Liver (tissue), 3 donors: Measurements from ENCODE around the gene PDLIM5.

ENCODE experiments used
- CTCF ChIP-seq: fragments of 150-350 bp; IDR thresholded peaks from 2 replicates; pipeline ENCODE4 v1.5.1; 2017; ENCODE audit warnings: improper control_type of control experiment, low read depth, low read length; ENCODE audit not compliant: missing input control
- FOXA1 ChIP-seq: IDR thresholded peaks from 2 replicates; pipeline ENCODE4 v1.6.1; 2016; ENCODE audit warnings: antibody characterized with exemption
- GABPA ChIP-seq, 2 donors: IDR thresholded peaks in 1 of 2; conservative IDR thresholded peaks in 1 of 2; 2 replicates each; pipeline ENCODE4 v1.6.1; 2016; ENCODE audit warnings: antibody characterized with exemption in 2 of 2, mild to moderate bottlenecking in 1 of 2, moderate library complexity in 1 of 2
- HNF4A ChIP-seq, 2 donors: conservative IDR thresholded peaks; 2 replicates each; pipeline ENCODE4 v1.6.1; 2016; ENCODE audit warnings: antibody characterized with exemption in 2 of 2, mild to moderate bottlenecking in 2 of 2
- JUND ChIP-seq, 2 donors: IDR thresholded peaks; 2 replicates each; pipeline ENCODE4 v1.6.1; 2016; ENCODE audit warnings: antibody characterized with exemption in 2 of 2
- NR2F2 ChIP-seq: IDR thresholded peaks from 2 replicates; pipeline ENCODE4 v1.6.1; 2016; ENCODE audit warnings: antibody characterized with exemption
- RAD21 ChIP-seq, 2 donors: IDR thresholded peaks; 2 replicates each; pipeline ENCODE4 v1.6.1; 2016; ENCODE audit warnings: antibody characterized with exemption in 2 of 2, mild to moderate bottlenecking in 2 of 2
- YY1 ChIP-seq: IDR thresholded peaks from 2 replicates; pipeline ENCODE4 v1.6.1; 2016; ENCODE audit warnings: antibody characterized with exemption, mild to moderate bottlenecking
- TF ChIP-seq, protein P1 (sequence below): IDR thresholded peaks from 2 replicates; pipeline ENCODE4 v1.6.1; 2016; ENCODE audit warnings: antibody characterized with exemption
- TF ChIP-seq, protein P2 (sequence below): IDR thresholded peaks from 2 replicates; pipeline ENCODE4 v1.6.1; 2016; ENCODE audit warnings: antibody characterized with exemption, mild to moderate bottlenecking
- donor health status: healthy.
- donor health status: healthy.

- peak in 1 of 2 donors; percentile 38 for TF ChIP-seq RAD21 (IDR thresholded peaks at IDR 0.05)
- no peak for TF ChIP-seq CTCF
- TF ChIP-seq, protein P1, sequence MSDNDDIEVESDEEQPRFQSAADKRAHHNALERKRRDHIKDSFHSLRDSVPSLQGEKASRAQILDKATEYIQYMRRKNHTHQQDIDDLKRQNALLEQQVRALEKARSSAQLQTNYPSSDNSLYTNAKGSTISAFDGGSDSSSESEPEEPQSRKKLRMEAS, result no peak
- TF ChIP-seq JUND (IDR thresholded peaks at IDR 0.05), result no peak
- TF ChIP-seq, protein P2, sequence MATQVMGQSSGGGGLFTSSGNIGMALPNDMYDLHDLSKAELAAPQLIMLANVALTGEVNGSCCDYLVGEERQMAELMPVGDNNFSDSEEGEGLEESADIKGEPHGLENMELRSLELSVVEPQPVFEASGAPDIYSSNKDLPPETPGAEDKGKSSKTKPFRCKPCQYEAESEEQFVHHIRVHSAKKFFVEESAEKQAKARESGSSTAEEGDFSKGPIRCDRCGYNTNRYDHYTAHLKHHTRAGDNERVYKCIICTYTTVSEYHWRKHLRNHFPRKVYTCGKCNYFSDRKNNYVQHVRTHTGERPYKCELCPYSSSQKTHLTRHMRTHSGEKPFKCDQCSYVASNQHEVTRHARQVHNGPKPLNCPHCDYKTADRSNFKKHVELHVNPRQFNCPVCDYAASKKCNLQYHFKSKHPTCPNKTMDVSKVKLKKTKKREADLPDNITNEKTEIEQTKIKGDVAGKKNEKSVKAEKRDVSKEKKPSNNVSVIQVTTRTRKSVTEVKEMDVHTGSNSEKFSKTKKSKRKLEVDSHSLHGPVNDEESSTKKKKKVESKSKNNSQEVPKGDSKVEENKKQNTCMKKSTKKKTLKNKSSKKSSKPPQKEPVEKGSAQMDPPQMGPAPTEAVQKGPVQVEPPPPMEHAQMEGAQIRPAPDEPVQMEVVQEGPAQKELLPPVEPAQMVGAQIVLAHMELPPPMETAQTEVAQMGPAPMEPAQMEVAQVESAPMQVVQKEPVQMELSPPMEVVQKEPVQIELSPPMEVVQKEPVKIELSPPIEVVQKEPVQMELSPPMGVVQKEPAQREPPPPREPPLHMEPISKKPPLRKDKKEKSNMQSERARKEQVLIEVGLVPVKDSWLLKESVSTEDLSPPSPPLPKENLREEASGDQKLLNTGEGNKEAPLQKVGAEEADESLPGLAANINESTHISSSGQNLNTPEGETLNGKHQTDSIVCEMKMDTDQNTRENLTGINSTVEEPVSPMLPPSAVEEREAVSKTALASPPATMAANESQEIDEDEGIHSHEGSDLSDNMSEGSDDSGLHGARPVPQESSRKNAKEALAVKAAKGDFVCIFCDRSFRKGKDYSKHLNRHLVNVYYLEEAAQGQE, result no peak
- no peak for TF ChIP-seq YY1
- no peak for TF ChIP-seq FOXA1
- no peak for TF ChIP-seq GABPA (IDR thresholded peaks at IDR 0.05 in 1 of 2, conservative IDR thresholded peaks at IDR 0.05 in 1 of 2)
- peak in 1 of 2 donors; percentile 42 for TF ChIP-seq HNF4A (conservative IDR thresholded peaks at IDR 0.05)
- TF ChIP-seq NR2F2, result no peak
These were observed 110.5 kb downstream of the PDLIM5 start for GRCh38 chr4:94562285-94562684.
